Stimulated activated CD8-positive, alpha-beta memory T cell treated with anti-CD3 and anti-CD28 coated beads, Interleukin-4, amount 100 ng/mL, for 48 hours (primary cell): ENCODE measurements around the gene KAZN.
A peak's percentile ranks its signal among the peaks of the same experiment; 100 is the strongest.

Source experiments
- DNase-seq: peaks from one replicate; pipeline ENCODE4 v3.0.0-alpha.2; 2020

Gene KAZN

DNA sequence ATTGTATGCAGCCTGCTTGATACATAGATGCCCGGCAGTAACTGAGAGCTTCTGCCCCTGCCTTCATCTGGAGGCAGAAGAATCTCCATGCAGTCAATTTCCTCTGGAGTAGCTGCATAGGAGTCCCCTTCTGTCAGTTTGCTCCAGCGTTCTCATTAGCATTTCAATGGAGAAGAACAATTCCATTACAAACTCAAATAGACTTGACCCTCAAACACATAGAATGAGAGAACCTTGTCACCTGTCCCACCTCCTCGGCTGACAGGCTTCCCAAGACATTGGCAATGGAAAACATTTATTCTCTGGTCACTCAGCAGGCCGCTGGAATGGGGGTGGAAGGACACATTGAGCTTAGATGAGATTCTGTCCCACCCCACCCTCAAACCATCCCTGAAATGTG lies 509.4 kb downstream of the KAZN start:
- no peak for DNase-seq

DNA sequence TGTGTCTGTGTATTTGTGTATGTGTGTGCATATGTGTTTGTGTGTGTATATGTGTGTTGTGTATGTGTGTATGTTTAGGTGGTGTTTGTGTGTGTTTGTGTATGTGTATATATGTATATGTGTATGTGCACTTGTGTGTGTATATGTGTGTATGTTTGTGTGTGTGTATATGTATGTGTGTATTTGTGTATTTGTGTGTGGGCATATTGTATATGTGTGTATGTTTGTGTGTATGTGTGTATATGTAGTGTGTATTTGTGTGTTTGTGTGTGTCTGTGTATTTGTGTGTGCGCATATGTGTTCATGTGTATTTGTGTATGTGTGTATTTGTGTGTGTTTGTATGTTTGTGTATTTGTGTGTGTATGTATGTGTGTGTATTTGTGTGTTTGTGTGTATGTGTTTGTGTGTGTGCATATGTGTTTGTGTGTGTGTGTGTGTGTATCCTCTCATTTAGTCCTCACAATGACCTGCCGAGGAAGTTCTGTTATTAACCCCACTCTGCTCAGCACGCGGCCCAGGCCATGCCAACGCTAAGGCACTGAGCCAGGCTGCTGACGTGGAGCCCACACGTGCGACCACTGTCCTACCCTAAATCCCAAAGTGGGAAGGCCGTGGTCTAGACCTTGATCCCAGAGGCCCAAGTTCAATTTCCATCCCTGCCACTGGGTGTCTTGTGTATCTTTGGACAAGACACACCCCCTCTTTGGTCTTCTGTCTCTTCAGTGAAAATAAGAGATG lies 511.8 kb downstream of the KAZN start:
- no peak for DNase-seq

DNA sequence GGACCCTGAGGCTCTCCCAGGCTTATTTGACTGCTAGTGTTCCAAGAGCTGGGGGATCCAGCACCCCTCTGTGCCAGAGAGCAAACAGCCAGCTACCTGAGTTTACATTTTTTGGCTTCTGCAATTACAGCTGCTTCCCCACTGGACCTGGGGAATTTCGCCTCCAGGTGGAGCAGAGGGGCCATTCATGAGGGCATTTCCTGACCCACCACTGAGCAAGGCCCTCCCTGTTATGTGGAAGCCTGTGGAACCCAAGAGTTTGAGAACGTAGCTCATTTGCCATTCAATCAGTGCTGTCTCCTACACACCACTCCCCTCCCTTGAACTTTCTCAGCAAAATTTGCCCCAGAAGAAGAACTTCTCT lies 512.4 kb downstream of the KAZN start:
- DNase-seq, result no peak

GRCh38 chr1:15113146-15113545 lies 514.7 kb downstream of the KAZN start:
- no peak for DNase-seq

DNA sequence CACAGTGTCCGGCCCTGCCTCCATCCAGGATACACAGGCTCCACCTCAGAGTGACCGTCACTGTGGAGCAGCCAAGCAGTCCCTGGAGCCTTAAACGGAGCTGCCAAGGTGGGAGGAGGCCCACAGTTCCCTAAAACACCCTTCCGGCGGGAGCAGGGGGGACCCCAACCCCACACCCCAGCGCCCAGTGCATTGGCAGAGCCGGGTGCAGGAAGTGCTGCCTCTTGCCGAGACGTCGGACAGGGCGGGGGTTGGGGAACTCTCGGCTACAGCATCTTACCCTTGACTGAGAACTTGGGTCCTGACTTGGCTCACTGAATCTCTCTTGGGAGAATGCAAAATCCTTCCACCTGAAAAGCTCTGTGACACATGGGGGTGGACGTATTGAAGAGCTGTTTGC lies 516.4 kb downstream of the KAZN start:
- DNase-seq, result no peak

GRCh38 chr1:15115542-15116330 lies 517.3 kb downstream of the KAZN start:
- no peak for DNase-seq

DNA sequence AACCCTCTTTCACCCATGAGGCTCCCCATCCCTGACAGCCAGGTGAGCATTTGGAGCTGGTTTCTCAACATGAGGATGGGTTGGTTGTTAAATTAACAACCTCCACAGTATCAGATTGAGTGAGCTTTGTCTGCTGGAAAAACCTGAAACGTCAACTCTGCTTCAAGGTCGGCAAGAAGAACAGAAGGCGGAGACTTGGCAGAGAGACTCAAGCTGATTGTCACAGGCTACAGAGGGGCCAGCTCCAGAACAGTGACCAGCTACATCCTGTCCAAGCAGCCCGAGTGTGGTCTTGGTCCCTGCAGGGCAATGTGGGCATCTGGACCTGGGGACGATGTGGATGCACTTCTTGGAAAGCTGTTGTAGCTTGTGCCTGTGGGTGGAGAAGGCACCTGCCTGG lies 518.5 kb downstream of the KAZN start:
- no peak for DNase-seq

DNA sequence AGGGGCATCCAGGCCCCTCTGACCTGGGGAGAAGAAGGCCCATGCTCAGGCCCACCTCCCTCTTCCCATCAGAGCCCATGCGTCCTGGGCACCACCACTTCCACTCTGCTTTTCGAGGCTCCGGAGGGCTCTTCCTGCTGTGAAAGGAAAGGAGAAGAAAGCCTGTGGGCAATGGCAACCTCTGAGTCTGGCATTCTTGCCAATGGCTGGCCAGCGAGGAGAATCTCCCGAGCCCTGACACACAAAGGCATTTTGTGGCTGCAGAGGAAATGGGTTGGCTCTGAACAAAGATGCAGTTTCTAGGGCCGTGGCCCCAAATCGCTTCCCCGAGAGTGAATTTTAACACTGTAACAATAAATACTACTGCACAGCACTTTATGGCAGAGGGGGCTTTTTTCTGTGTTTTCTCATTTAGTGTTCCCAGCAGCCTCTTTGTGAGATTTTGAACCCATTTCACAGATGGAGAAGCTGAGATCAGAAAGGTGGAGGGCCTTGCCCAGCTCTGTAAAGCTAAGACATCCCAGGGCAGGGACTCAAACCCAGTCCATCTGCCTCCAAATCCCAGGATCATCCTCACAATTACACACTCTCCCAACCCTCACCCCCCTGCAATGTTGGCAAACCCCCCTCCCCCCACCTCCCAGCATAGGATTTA lies 519.3 kb downstream of the KAZN start:
- DNase-seq, result no peak

- no peak for DNase-seq
These were observed 520.1 kb downstream of the KAZN start for GRCh38 chr1:15118579-15118978.

GRCh38 chr1:15120251-15120945 lies 521.9 kb downstream of the KAZN start:
- DNase-seq, result no peak

DNA sequence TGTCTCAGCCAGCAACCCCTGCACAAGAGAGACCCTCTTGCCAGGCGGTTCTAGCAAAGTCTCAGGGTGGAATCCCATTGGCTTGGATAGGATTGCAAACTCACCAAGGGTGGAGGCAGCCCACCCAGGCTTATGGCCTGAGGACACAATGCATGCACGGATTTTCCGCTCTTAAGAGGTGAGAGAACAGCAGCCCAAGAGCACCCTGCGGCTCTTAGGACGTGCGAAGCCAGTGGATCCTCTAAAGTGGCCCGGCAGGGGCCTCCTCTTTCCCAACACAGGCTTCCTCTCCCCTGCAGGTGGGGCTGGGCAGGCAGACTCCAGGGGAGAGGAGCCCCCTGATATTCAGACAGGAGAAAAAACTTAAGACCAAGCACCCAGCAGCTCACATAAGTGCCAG lies 523.8 kb downstream of the KAZN start:
- no peak for DNase-seq

DNA sequence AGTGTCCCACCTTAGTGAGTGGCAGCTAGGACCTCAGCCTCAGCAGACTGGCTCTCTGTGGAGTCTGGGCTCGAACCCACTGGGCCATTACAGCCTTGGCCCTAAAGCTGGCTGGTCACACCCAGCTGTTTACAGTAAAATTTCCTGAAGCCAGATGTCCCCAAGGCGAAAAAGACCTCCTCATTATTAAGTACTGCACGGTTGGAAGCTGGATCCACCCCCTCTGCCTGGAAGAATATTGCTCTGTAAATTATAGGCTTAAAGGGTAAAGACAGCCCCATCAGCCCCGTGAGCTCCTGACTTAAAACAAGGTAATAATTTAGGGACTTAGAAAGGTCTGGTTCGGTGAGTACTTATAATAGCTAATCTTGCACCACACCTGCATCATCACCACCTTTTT lies 524.8 kb downstream of the KAZN start:
- no peak for DNase-seq

DNA sequence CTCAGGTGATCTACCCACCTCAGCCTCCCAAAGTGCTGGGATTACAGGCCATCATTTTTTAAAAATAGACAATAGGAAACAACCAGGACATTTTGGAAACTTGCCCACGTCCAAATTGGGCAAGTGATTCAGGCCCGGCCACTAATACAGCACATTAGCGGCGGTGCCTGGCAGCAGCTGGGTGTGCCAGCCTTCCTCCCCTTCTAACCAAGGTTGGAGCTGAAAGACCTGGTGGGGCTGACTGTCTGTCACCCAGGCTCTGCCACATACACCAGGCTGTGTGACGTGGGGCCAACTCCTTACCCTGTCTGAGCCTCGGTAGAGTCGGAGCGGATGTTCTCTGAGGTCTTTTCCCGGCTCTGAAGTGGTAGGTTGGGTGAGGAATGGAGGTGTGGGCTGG lies 525.4 kb downstream of the KAZN start:
- no peak for DNase-seq

DNA sequence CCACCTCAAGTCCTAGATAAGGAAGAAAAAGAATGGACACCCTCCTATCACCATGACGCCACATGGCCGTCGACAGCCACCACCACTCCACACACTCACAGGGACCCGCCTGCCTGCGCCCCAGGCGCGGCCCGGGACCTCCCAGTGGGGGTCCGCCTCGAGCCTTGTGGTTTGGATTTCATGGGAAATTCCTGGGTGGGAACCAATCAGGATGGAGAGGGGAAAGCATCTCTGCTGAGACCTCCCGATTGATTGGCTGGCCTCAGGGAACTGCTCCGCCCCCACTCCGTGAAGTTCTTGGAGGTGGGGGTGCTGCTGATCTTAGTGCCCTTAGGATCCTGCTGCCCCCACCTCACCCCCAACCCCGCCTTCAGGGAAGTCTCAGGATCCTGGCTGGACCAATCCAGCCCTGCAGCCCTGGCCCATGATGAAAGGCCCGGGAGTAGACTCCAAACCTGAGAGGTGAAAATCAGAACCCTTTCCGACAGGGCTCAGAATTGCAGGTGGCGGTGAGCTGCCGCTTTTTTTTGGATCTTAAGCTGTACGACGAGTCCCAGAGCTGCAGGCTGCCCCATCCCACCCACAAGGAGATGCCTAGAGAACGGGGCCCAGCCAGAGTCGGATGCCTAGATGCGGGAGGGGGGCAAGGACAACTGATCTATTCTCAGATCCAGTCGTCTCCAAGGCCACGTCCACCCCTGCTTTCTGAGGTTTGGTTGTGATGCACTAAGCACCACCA lies 526.0 kb downstream of the KAZN start:
- no peak for DNase-seq

GRCh38 chr1:15125101-15125745 lies 526.7 kb downstream of the KAZN start:
- DNase-seq, result no peak

- DNase-seq, result no peak
These were observed 529.6 kb downstream of the KAZN start for GRCh38 chr1:15128077-15128476.

DNA sequence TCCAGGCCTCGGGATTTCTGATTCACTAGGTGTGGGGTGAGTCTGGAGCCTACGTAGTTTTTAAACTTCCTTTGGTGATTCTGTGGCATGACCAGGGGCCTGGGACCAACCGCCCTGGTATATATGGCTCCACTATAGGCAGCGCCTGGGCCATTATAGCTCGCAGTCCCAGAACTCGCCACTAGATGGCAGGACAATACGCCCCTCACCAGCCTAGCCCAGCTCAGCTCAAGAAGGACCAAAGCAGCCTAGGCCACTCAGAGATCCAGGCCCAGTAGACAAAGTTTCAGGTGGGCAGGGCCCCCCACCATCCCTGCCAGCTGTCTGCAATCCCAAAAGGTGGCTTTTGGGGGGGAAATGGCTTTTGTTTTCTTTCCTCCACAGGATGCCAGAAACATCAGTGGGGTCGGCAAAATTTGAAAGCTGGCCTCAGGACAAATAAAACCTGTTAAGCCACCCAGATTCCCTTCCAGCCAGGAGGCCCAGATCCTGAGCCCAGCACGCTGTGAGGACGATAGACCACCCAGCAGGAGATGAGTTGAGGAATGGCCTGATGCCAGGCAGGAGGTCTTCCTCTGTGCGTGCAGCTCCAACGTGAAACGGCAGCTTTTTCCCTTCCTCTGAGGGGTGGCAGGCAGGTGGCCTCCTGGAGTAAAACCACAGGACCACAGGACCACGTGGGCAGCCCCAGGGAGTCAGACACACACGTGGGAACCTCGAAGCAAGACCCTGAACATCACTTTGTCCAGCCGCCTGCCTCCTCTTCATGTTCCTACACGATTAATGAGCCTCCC lies 530.2 kb downstream of the KAZN start:
- DNase-seq, result peak; percentile 90

GRCh38 chr1:15129944-15130343 lies 531.5 kb downstream of the KAZN start:
- no peak for DNase-seq

DNA sequence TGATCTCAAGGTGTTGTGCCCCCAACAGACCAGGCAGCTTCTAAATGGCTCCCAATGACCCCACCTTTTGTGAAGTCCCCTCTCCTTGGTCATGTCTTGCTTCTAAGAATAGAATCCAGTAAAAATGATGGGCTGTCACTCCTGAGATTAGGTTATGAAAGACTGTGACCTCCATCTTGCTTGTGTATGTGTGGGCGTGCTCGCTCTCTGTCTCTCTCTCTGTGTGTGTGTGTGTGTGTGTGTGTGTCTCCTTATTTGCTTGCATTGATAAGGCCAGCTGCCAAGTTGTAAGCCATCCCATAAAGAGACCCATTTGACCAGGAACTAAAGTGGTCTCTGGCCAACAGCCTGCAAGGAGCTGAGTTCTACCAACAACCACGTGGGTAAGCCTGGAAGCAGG lies 532.1 kb downstream of the KAZN start:
- DNase-seq, result no peak

DNA sequence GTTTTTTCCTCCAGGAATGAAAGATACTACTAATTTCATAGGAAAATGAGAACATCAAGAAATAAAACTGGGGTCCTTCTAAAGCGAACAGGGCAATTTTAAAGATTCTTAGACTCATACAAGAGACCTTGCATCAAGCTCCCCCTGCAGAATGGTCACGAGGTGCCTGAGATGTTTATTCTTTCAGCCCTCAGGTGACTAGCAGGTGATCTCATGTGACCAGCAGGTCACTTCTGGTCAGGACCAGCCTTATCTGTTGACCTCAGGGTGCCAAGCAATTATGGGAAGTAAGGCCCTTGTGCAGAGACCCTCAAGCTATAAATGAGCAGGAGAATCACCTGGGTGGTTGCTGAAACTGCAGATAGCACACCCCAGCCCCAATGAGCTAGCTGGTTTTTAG lies 534.5 kb downstream of the KAZN start:
- no peak for DNase-seq

- DNase-seq, result no peak
These were observed 535.8 kb downstream of the KAZN start for GRCh38 chr1:15134285-15134684.
